ENCODE results near the gene HOXC5. TPM values are rescaled to one million over a fixed set of nuclear protein-coding genes. Genes with fewer than 3 reads are reported as not detected.

Gene HOXC5
- total and polyA plus RNA-seq, 4 donors, result not detected

- H3K27me3 ChIP-seq (ENCODE audit: control insufficient read depth in 4 of 4, insufficient read depth in 4 of 4, low read length in 3 of 4), result peaks cover 9 to 38% (median 21%) of the 10 kb centered on the region in 4 donors
- WGBS, result 22% methylated on average over 5 of the region's 5 CpGs
- no peaks in the 10 kb centered on the region for H3K36me3 ChIP-seq (ENCODE audit: control insufficient read depth in 4 of 4, insufficient read depth in 3 of 4, low read depth in 1 of 4, low read length in 3 of 4)
- H3K4me1 ChIP-seq (ENCODE audit: control insufficient read depth in 4 of 4, insufficient read depth in 4 of 4, low read length in 3 of 4), result no peaks in the 10 kb centered on the region
- no peak for DNase-seq (ENCODE audit: low spot score)
- no peaks in the 10 kb centered on the region for H3K9me3 ChIP-seq (ENCODE audit: control insufficient read depth in 4 of 4, low read length in 3 of 4)
- no peak overlapping the region for H3K9ac ChIP-seq (ENCODE audit: low read depth in 1 of 2, low read length in 2 of 2)
- no peak overlapping the region for H3K27ac ChIP-seq (ENCODE audit: low read depth in 1 of 2, low read length in 2 of 2)
- no peak overlapping the region for H3K4me3 ChIP-seq (ENCODE audit: low read depth in 1 of 3, low read length in 3 of 3)
- TF ChIP-seq SP1 (IDR thresholded peaks at IDR 0.05) (no peak), TAF1 (conservative IDR thresholded peaks at IDR 0.05) (no peak), REST (IDR thresholded peaks at IDR 0.05) (no peak), YY1 (IDR thresholded peaks at IDR 0.05) (no peak), CTCF (IDR thresholded peaks at IDR 0.05; ENCODE audit: low read depth, low read length, missing input control) (no peak), HNF4A (conservative IDR thresholded peaks at IDR 0.05) (no peak), HNF4G (IDR thresholded peaks at IDR 0.05) (no peak), RXRA (IDR thresholded peaks at IDR 0.05) (no peak), EGR1 (IDR thresholded peaks at IDR 0.05; ENCODE audit: low read depth in 2 of 2) (no peak), JUND (IDR thresholded peaks at IDR 0.05) (no peak), FOXA1 (IDR thresholded peaks at IDR 0.05) (no peak), NR2F2 (IDR thresholded peaks at IDR 0.05) (no peak), ATF3 (IDR thresholded peaks at IDR 0.05) (no peak), RAD21 (IDR thresholded peaks at IDR 0.05) (no peak), FOXA2 (IDR thresholded peaks at IDR 0.05) (no peak), GABPA (IDR thresholded peaks at IDR 0.05 in 1 of 2, conservative IDR thresholded peaks at IDR 0.05 in 1 of 2) (no peak), MAX (IDR thresholded peaks at IDR 0.05) (no peak), ZBTB33 (IDR thresholded peaks at IDR 0.05) (no peak)
These were observed 11.7 kb downstream of the HOXC5 start for GRCh38 chr12:54044425-54045103.

All from liver (tissue), 9 donors.